WTC11 (cell line): ENCODE measurements around the gene CHRM2. TPM values are rescaled to one million over a fixed set of nuclear protein-coding genes. Genes with fewer than 3 reads are reported as not detected.

Experiments used
- ATAC-seq: fragments of 200-7000 bp; cut with Tn5 transposase; 2 replicates; pipeline ENCODE4 v1.10.0; 2021; ENCODE audit warnings: mild to moderate bottlenecking, moderate library complexity
- CTCF ChIA-PET: fragments of 300-600 bp; sonication (Branson Sonifier 250); formaldehyde crosslinking; loops from one replicate; lab custom pipeline; 2021; ENCODE audit warnings: antibody characterized with exemption; lab: Charles Lee
- POLR2A ChIA-PET: fragments of 350-600 bp; sonication (Branson Sonifier 250); formaldehyde crosslinking; loops from one replicate; lab custom pipeline; 2021; ENCODE audit warnings: antibody characterized with exemption; lab: Charles Lee
- DNase-seq: peaks from one replicate; pipeline ENCODE4 v3.0.0; 2021; ENCODE audit warnings: low spot score
- H3K27ac Mint-ChIP-seq: 2 replicates; pipeline ENCODE4 v1.8.0; 2021; ENCODE audit warnings: mixed read lengths
- H3K27me3 Mint-ChIP-seq: 2 replicates; pipeline ENCODE4 v1.8.0; 2021; ENCODE audit warnings: low read depth, mild to moderate bottlenecking, moderate library complexity, mixed read lengths
- H3K36me3 Mint-ChIP-seq: 2 replicates; pipeline ENCODE4 v1.8.0; 2021; ENCODE audit warnings: mixed read lengths
- H3K4me1 Mint-ChIP-seq: 2 replicates; pipeline ENCODE4 v1.8.0; 2022; ENCODE audit warnings: mixed read lengths
- H3K4me3 Mint-ChIP-seq: 2 replicates; pipeline ENCODE4 v1.8.0; 2021; ENCODE audit warnings: mild to moderate bottlenecking, moderate library complexity, mixed read lengths
- H3K9me3 Mint-ChIP-seq: 2 replicates; pipeline ENCODE4 v1.8.0; 2021; ENCODE audit warnings: mixed read lengths
- ATF1 ChIP-seq: sonication (generic); formaldehyde crosslinking; IDR thresholded peaks from 2 replicates; pipeline ENCODE4 v1.8.1; 2023; ENCODE audit warnings: mild to moderate bottlenecking, moderate library complexity, missing genetic modification reagents
- CREB1 ChIP-seq: sonication (generic); formaldehyde crosslinking; IDR thresholded peaks from 2 replicates; pipeline ENCODE4 v1.8.0; 2023; ENCODE audit warnings: mild to moderate bottlenecking, missing genetic modification reagents
- CREM ChIP-seq: sonication (generic); formaldehyde crosslinking; IDR thresholded peaks from 2 replicates; pipeline ENCODE4 v1.8.1; 2022; ENCODE audit warnings: mild to moderate bottlenecking, missing genetic modification reagents, moderate library complexity
- HMGA2 ChIP-seq: fragments of 250-450 bp; sonication (Bioruptor Pico); IDR thresholded peaks from 2 replicates; pipeline ENCODE4 v1.4.0; 2021; ENCODE audit warnings: mild to moderate bottlenecking, moderate library complexity
- NFYB ChIP-seq: sonication (generic); formaldehyde crosslinking; conservative IDR thresholded peaks from 2 replicates; pipeline ENCODE4 v1.8.0; 2022; ENCODE audit warnings: low read depth, missing genetic modification reagents
- NR1H2 ChIP-seq: sonication (generic); formaldehyde crosslinking; IDR thresholded peaks from 2 replicates; pipeline ENCODE4 v1.9.0; 2021; ENCODE audit warnings: mild to moderate bottlenecking, moderate library complexity, missing genetic modification reagents
- PRRX2 ChIP-seq: fragments of 250-450 bp; sonication (Bioruptor Pico); IDR thresholded peaks from 2 replicates; pipeline ENCODE4 v1.8.0; 2021; ENCODE audit warnings: mild to moderate bottlenecking
- SOX15 ChIP-seq: fragments of 250-450 bp; sonication (Bioruptor Pico); IDR thresholded peaks from 2 replicates; pipeline ENCODE4 v1.9.0; 2021; ENCODE audit warnings: mild to moderate bottlenecking
- TCF7 ChIP-seq: sonication (generic); formaldehyde crosslinking; IDR thresholded peaks from 2 replicates; pipeline ENCODE4 v1.8.0; 2022; ENCODE audit warnings: mild to moderate bottlenecking, low read depth, missing genetic modification reagents, moderate library complexity
- ZBTB21 ChIP-seq: sonication (generic); formaldehyde crosslinking; IDR thresholded peaks from 2 replicates; pipeline ENCODE4 v1.8.1; 2023; ENCODE audit warnings: mild to moderate bottlenecking, missing genetic modification reagents, borderline replicate concordance
- total RNA-seq: library from RNA; stranded (reverse); gene quantifications from 3 replicates; pipeline ENCODE4 v1.2.3, GENCODE V29; 2021
- TF ChIP-seq, protein P1 (sequence below): sonication (generic); formaldehyde crosslinking; IDR thresholded peaks from 2 replicates; pipeline ENCODE4 v1.8.0; 2022; ENCODE audit warnings: missing genetic modification reagents
- TF ChIP-seq, protein P2 (sequence below): sonication (generic); formaldehyde crosslinking; IDR thresholded peaks from 2 replicates; pipeline ENCODE4 v1.8.0; 2022; ENCODE audit warnings: mild to moderate bottlenecking, missing genetic modification reagents
- TF ChIP-seq, protein P3 (sequence below): sonication (generic); formaldehyde crosslinking; IDR thresholded peaks from 2 replicates; pipeline ENCODE4 v1.8.1; 2022; ENCODE audit warnings: low read depth, missing genetic modification reagents, borderline replicate concordance
- TF ChIP-seq, protein P4 (sequence below): fragments of 250-450 bp; sonication (Bioruptor Pico); conservative IDR thresholded peaks from 2 replicates; pipeline ENCODE4 v1.9.0; 2021; ENCODE audit warnings: mild to moderate bottlenecking
- TF ChIP-seq, protein P5 (sequence below): sonication (generic); formaldehyde crosslinking; IDR thresholded peaks from 2 replicates; pipeline ENCODE4 v1.8.1; 2022; ENCODE audit warnings: missing genetic modification reagents, borderline replicate concordance
- TF ChIP-seq, protein P6 (sequence below): fragments of 250-450 bp; sonication (Bioruptor Pico); IDR thresholded peaks from 2 replicates; pipeline ENCODE4 v2.1.2; 2022; ENCODE audit warnings: mild to moderate bottlenecking, moderate library complexity

The CHRM2 gene
- total RNA-seq, 1 experiment from 2014 or later, result 0.15 TPM

DNA sequence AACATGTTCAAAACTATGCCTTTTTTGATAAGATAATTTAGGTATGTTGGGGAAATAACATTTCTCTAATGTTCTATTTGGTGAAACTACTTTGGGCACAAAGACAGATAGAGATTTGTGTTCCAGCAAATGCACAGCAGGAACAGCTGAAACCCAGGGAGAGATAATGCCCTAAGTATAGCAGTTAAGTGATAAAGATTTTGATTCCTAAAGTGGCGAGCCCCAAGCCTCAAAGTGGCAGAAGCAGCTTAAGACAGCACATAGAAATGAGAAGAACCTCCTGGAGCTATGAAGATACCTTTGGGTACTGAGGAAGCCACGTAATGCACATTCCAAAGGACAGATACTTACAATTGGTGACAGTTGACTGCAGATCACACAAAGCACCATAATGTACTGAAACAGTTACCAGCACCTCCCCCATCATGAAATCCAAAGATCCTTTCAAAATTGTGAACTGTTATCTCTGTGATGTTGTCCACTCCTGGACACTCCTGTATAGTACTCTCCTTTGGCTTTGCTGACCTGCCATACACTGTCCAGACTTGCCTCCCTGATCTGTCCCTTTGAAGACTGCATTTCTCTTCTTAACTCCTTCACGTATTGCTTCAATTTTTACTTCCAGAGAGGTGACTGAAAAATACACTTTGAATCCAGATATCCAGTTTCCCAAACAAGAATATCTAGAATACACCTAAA, 62.9 kb downstream of the CHRM2 start:
- CTCF ChIA-PET, result no interaction called here
- no peak overlapping the region for H3K27ac Mint-ChIP-seq
- peaks cover 18% of the 10 kb centered on the region for H3K4me1 Mint-ChIP-seq
- H3K9me3 Mint-ChIP-seq, result peaks cover 23% of the 10 kb centered on the region
- no peak for ATAC-seq
- no peak overlapping the region for H3K4me3 Mint-ChIP-seq
- no peak for DNase-seq
- POLR2A ChIA-PET, result no interaction called here
- no peaks in the 10 kb centered on the region for H3K27me3 Mint-ChIP-seq
- TF ChIP-seq CREB1 (CRISPR knock-in tag), result no peak
- no peaks in the 10 kb centered on the region for H3K36me3 Mint-ChIP-seq

DNA sequence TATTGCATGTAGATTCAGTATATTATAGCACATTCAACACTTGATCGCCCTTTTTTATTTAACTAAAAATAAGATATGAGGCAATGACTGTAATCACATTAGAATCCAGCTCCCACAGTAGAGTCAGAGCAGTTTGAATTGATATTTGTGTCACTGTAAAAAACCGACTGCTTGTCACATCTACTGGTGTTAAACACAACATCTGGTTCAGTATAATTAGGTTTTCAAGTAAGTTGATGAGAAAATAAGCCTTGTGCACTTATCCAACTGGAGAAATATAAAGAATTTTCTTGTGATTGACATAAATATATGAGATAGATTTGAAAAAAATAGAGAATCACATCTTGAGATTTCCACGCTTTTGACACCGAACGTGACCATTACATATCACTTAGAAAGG, 69.0 kb downstream of the CHRM2 start:
- H3K27ac Mint-ChIP-seq, result no peak overlapping the region
- CTCF ChIA-PET, result no interaction called here
- peaks cover 12% of the 10 kb centered on the region for H3K9me3 Mint-ChIP-seq
- ATAC-seq, result no peak
- DNase-seq, result no peak
- POLR2A ChIA-PET, result no interaction called here
- H3K27me3 Mint-ChIP-seq, result no peaks in the 10 kb centered on the region
- H3K4me1 Mint-ChIP-seq, result peaks cover 2% of the 10 kb centered on the region
- TF ChIP-seq, protein P1, sequence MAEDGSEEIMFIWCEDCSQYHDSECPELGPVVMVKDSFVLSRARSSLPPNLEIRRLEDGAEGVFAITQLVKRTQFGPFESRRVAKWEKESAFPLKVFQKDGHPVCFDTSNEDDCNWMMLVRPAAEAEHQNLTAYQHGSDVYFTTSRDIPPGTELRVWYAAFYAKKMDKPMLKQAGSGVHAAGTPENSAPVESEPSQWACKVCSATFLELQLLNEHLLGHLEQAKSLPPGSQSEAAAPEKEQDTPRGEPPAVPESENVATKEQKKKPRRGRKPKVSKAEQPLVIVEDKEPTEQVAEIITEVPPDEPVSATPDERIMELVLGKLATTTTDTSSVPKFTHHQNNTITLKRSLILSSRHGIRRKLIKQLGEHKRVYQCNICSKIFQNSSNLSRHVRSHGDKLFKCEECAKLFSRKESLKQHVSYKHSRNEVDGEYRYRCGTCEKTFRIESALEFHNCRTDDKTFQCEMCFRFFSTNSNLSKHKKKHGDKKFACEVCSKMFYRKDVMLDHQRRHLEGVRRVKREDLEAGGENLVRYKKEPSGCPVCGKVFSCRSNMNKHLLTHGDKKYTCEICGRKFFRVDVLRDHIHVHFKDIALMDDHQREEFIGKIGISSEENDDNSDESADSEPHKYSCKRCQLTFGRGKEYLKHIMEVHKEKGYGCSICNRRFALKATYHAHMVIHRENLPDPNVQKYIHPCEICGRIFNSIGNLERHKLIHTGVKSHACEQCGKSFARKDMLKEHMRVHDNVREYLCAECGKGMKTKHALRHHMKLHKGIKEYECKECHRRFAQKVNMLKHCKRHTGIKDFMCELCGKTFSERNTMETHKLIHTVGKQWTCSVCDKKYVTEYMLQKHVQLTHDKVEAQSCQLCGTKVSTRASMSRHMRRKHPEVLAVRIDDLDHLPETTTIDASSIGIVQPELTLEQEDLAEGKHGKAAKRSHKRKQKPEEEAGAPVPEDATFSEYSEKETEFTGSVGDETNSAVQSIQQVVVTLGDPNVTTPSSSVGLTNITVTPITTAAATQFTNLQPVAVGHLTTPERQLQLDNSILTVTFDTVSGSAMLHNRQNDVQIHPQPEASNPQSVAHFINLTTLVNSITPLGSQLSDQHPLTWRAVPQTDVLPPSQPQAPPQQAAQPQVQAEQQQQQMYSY (CRISPR knock-in tag), result no peak
- TF ChIP-seq TCF7, result no peak
- TF ChIP-seq SOX15, result no peak
- no peak for TF ChIP-seq CREM
- TF ChIP-seq NR1H2 (CRISPR knock-in tag), result no peak
- TF ChIP-seq HMGA2 (CRISPR knock-in tag), result no peak
- TF ChIP-seq ZBTB21 (CRISPR knock-in tag), result no peak
- TF ChIP-seq, protein P2, sequence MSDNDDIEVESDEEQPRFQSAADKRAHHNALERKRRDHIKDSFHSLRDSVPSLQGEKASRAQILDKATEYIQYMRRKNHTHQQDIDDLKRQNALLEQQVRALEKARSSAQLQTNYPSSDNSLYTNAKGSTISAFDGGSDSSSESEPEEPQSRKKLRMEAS, result no peak
- TF ChIP-seq, protein P3, sequence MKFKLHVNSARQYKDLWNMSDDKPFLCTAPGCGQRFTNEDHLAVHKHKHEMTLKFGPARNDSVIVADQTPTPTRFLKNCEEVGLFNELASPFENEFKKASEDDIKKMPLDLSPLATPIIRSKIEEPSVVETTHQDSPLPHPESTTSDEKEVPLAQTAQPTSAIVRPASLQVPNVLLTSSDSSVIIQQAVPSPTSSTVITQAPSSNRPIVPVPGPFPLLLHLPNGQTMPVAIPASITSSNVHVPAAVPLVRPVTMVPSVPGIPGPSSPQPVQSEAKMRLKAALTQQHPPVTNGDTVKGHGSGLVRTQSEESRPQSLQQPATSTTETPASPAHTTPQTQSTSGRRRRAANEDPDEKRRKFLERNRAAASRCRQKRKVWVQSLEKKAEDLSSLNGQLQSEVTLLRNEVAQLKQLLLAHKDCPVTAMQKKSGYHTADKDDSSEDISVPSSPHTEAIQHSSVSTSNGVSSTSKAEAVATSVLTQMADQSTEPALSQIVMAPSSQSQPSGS (CRISPR knock-in tag), result no peak
- no peak for TF ChIP-seq PRRX2
- no peak for TF ChIP-seq ATF1 (CRISPR knock-in tag)
- TF ChIP-seq, protein P4, sequence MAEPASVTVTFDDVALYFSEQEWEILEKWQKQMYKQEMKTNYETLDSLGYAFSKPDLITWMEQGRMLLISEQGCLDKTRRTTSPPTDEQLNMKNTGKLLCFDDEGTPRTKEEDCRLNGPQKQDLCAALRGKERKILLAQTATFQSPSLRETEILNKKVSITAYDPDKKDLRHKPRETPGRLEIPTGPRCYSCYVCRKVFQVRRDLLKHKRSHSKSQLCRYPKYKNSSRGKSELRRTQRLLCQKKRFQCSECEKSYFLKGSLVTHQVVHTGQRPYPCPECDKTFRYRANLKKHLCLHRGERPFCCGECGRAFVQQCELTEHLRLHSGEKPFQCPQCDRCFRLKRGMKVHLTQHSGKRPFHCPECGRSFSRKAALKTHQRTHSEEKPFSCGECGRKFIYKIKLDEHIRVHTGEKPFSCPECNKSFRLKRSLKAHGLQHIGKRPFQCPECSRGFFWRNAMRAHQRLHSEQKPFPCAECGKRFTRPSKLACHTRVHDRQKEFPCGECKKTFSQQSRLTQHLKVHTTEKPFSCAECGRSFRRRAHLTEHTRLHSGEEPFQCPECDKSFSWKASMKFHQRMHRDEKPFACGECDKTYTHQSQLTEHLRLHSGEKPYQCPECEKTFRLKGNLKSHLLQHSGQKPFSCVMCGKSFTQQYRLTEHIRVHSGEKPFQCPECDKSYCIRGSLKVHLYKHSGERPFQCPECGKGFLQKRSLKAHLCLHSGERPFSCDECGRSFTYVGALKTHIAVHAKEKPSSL (CRISPR knock-in tag), result no peak
- no peak for TF ChIP-seq NFYB (CRISPR knock-in tag)
- TF ChIP-seq, protein P5, sequence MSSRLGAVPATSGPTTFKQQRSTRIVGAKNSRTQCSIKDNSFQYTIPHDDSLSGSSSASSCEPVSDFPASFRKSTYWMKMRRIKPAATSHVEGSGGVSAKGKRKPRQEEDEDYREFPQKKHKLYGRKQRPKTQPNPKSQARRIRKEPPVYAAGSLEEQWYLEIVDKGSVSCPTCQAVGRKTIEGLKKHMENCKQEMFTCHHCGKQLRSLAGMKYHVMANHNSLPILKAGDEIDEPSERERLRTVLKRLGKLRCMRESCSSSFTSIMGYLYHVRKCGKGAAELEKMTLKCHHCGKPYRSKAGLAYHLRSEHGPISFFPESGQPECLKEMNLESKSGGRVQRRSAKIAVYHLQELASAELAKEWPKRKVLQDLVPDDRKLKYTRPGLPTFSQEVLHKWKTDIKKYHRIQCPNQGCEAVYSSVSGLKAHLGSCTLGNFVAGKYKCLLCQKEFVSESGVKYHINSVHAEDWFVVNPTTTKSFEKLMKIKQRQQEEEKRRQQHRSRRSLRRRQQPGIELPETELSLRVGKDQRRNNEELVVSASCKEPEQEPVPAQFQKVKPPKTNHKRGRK (CRISPR knock-in tag), result no peak
- TF ChIP-seq, protein P6, sequence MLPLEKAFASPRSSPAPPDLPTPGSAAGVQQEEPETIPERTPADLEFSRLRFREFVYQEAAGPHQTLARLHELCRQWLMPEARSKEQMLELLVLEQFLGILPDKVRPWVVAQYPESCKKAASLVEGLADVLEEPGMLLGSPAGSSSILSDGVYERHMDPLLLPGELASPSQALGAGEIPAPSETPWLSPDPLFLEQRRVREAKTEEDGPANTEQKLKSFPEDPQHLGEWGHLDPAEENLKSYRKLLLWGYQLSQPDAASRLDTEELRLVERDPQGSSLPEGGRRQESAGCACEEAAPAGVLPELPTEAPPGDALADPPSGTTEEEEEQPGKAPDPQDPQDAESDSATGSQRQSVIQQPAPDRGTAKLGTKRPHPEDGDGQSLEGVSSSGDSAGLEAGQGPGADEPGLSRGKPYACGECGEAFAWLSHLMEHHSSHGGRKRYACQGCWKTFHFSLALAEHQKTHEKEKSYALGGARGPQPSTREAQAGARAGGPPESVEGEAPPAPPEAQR (CRISPR knock-in tag), result no peak
- H3K36me3 Mint-ChIP-seq, result no peaks in the 10 kb centered on the region
- H3K4me3 Mint-ChIP-seq, result no peak overlapping the region
